NCI-H1092 (cell line): Measurements from ENCODE around the gene PRPF6.
"Not testable (repeated sequence)": the region's sequence is repeated elsewhere in the genome, so short reads cannot be mapped to it uniquely, and the experiment has no call there.

ENCODE experiments used
- DNase-seq: peaks from one replicate; lab custom pipeline; 2025; lab: John Stamatoyannopoulos, UW

PRPF6 gene

DNA sequence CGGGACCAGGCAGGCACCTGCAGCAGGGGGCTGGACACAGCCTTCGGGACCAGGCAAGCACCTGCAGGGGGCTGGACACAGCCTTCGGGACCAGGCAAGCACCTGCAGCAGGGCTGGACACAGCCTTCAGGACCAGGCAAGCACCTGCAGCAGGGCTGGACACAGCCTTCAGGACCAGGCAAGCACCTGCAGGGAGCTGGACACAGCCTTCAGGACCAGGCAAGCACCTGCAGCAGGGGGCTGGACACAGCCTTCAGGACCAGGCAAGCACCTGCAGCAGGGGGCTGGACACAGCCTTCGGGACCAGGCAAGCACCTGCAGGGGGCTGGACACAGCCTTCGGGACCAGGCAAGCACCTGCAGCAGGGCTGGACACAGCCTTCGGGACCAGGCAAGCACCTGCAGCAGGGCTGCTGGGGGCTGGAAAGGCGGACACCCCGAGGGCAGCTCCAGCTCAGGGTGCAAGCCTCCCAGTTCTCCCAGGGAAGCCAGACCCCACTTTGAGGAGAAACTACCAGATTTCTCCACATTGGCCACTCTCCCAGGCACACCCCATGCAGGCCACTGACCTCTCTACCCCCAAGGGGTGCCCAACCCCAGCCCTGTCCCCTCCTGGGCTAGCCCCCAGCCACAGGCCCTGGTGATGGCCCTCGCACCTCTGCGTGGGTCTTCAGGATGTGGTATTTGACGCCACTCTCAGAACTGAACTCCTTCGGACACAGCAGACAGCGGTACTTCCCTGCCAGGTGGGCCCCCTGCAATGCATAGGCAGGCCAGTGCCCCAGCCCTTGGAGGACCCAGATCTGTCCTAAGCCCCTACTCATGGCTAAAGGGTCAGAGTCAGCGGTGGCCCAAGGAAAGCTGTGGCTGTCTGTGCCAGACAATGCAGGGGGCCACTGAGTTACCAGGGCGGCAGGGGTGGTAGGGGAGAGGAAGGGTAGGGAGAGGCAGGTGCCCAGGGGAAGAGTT is 20.0 kb upstream of the PRPF6 start:
- DNase-seq: not testable (repeated sequence)

GRCh38 chr20:63961664-63962425 is 19.1 kb upstream of the PRPF6 start:
- no peak for DNase-seq

GRCh38 chr20:63962426-63963347 is 18.2 kb upstream of the PRPF6 start:
- no peak for DNase-seq

GRCh38 chr20:63963348-63963741 is 17.6 kb upstream of the PRPF6 start:
- DNase-seq: no peak

DNA sequence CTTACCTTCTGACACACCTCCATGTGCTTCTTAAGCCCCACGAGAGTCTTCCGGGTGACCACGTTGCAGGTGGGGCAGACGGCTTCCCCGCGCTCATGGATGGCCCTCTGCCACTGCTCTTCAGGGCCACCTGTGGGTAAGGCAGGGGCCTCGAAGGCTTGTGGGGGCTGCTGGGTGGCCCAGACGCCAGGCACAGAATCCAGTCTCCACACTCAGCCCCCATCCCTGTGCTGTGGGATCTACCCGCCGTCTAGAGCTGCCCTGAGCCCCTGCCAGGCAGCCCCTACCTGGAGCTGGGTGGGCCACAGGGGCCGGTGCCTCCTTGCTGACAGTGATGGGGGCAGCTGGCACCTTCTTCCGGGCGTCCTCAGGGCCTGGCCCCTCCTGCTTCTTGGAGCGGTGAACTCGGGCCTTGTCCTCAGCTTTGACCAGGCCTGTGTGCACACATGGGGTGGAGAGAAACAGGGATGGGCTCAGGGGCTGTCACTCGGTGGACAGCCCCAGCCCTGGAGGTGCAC is 17.1 kb upstream of the PRPF6 start:
- no peak for DNase-seq

- no peak for DNase-seq
Measured at GRCh38 chr20:63964412-63964811, 16.5 kb upstream of the PRPF6 start.

GRCh38 chr20:63966172-63966943 is 14.6 kb upstream of the PRPF6 start:
- DNase-seq: no peak

DNA sequence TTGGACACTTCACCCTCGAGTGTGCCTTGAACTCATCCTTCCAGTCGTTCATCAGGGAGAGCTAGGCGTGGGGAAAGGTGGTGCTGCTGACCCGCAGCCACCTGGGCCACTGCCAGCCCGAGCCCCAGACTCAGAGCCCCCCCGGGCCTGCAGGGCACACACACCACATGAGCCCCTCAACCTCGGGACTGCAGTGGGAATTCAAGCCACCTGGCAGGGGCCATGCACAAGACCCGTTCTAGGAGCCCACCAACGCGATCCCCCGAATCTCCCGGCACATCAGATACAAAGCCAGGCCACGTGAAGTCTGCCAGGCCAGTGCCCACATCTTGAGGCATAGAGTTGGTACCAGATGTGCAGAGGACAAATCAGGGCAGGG is 14.0 kb upstream of the PRPF6 start:
- no peak for DNase-seq

DNA sequence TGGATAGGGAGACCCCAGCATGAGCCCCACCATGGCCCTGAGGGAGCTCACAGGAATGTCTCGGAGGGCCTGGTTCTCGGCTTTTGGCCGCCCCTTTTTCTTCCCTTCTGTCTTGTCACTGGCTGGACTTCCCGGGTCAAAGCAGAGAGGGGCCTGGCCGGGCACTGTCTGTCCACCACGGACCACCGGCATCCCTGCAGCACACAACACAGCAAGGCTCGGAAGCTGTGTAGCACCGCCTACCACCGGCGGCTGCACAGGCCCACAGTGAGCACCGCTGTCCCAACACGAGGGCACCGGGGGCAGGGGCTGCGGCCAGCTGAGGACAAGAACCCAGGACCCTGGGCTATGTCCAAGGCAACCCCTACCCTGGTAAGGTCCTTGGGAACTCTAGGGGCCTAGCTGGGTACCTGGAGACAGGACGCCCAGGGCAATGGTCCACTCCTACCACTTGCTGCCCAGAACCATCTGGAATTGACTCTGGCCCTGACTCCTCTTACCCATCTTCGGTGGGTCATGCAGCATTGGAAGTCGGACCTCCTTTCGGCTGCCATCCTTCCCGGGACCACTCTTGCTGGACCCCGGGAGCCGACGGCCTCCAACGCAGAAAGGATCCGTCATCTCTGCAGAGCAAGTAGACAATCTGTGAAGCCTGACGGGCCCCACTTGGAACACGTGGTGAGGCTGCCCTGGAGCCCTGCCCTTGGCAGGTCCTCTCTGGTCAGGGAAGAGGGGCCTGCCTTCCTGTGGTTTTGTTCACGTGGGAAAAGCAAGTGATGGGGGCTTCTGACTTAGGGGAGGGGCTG is 13.4 kb upstream of the PRPF6 start:
- DNase-seq: no peak

- DNase-seq: no peak
Measured at GRCh38 chr20:63968136-63968927, 12.6 kb upstream of the PRPF6 start.

GRCh38 chr20:63968928-63969760 is 11.8 kb upstream of the PRPF6 start:
- no peak for DNase-seq

GRCh38 chr20:63969838-63970713 is 10.9 kb upstream of the PRPF6 start, which contains the start of gene ZNF512B:
Gene ZNF512B (minus strand): TSS chr20:63969930. CDS start chr20:63967950, 1,980 bp downstream.
- DNase-seq: peak; percentile 64

DNA sequence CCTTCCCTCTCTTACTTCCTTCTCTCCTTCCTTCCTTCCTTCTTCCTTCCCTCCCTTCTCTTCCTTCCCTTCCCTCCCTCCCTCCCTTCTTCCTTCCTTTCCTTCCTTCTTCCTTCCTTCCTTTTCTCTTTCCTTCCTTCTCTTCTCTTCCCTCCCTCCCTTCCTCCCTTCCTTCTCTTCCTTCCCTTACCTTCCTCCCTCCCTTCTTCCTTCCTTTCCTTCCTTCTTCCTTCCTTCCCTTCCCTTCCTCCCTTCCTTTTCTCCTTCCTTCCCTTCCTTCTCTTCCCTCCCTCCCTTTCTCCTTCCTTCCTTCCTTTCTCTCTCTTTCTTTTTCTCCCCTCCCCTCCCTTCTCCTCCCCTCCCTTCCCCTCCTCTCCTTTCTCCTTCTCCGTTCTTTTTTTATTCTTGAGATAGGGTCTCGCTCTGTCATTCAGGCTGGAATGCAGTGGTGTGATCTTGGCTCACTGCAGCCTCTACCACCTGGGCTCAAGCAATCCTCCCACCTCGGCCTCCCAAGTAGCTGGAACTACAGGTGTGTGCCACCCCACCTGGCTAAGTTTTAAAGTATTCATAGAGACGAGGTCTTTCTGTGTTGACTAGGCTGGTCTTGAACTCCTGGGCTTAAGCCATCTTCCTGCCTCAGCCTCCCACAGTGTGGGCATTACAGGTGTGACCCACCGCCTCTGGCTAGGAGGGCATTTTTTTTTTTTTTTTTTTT is 10.1 kb upstream of the PRPF6 start:
- no peak for DNase-seq

DNA sequence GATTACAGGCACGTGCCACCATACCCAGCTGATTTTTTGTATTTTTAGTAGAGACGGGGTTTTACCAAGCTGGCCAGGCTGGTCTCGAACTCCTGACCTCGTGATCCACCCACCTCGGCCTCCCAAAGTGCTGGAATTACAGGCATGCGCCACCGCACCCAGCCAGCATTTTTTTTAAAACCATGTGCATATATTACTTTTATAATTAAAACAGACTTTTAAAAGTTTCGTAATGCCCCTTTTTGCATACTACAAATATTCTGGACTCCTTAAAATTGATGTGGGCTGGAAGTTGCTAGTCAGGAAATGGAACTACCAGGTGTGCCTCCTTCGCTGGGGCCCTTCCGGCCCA is 9.0 kb upstream of the PRPF6 start:
- not testable (repeated sequence) for DNase-seq

DNA sequence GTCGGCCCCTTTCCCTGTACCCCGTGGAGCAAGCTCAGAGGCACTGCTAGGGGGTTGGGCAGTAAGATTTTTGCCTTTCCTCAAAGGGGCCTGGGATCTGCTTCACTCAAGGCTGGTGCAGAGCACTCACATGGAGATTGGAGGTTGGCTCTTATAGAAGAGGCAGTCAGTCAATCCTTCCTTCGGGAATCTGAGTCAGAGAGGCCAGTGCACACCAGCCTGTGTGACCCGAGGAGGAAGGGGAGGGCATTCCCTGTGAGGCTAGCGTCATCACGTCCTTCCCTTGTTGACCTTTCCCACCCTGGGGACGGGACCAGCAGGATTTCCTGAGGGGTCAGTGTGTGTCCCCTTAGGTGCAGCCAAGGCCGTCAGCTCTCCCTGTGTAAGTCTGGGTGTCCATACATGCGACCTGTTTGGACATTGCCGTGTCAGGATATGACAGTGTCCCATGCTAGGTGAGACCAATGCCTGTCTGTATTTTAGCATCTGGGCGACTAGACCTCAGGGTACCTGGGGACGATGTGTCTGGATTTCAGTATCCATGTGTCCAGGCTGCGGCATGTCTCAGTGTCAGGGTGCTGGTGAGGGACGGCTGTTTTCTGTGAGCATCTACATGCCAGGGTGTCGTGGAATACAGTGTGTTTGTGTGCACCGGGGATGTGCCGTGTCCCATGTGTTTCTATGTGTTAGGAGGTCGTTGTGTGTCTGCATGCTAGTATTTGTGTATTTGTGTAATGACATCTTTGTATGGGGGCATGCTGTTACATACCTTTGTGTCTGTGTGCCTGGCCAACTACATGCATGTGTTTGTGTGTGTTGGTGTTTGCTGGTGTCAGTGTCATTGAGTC is 8.4 kb upstream of the PRPF6 start:
- DNase-seq: no peak

GRCh38 chr20:63973160-63973479 is 7.8 kb upstream of the PRPF6 start:
- no peak for DNase-seq
